Measurements from ENCODE around the gene METTL25B. TPM values are rescaled to one million over a fixed set of nuclear protein-coding genes. Genes with fewer than 3 reads are reported as not detected.

METTL25B gene
- total RNA-seq, 2 experiments from 2014 or later, result 26.2 to 29.7 TPM

DNA sequence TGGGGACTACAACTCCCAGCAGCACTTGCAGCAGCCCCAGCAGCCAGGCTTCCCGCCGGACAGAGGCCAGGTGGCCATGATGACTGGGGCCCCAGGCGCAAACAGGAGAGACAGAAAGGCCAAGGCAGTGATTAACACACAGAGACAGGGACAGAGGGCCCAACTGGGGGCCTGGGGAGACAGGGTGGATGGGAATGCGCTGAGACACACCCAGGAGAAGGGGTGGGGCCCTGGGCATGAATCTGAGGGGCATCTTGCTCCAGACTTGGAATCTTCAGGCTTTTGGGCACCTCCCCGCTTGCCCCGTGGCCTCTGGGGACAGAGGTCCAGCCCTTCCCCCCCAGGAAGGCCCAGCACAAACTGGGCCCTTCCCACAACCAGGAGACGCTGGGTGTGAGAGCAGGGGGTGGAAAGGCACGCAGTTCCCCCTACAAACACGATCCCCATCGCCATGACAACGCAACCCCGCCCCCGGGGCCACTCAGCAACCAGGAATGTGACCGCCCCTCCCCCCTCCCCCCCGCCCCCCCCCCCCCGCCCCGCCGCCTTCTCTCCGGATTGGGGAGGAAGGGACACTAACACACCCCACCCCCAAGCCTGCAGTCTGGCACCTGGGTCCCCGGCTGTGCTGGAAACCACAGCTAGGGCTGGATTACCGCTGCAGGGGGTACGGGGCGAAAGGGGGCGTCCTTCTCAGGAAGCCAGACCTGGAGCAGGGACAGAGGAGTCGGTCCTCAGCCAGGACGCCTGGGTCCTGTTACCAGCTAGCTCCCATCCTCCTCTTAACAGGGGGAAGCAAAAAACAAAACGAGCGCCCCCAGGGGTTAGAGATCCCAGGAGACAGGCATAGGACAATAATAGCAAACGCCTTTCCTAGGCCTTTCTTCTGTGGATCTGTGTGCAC, 18.7 kb downstream of the METTL25B start:
- DNase-seq, result peak; percentile 52
- peak overlapping the region; percentile 91 for H3K27ac Mint-ChIP-seq
- H3K4me1 Mint-ChIP-seq, result peaks cover 68% of the 10 kb centered on the region
- H3K27me3 Mint-ChIP-seq, result no peaks in the 10 kb centered on the region
- ChIA-PET CTCF (interaction anchor here (0.8 to 2.0 kb wide), 8 partner anchors 14 to 145 kb away, joined by 3 to 15 read pairs (median 4); partner anchors contain the start of gene PRCC), POLR2A (no interaction called here)
- H3K36me3 Mint-ChIP-seq (ENCODE audit: low read depth), result peaks cover 62% of the 10 kb centered on the region
- H3K9me3 Mint-ChIP-seq, result no peaks in the 10 kb centered on the region
- H3K4me3 Mint-ChIP-seq, result peak overlapping the region; percentile 95

DNA sequence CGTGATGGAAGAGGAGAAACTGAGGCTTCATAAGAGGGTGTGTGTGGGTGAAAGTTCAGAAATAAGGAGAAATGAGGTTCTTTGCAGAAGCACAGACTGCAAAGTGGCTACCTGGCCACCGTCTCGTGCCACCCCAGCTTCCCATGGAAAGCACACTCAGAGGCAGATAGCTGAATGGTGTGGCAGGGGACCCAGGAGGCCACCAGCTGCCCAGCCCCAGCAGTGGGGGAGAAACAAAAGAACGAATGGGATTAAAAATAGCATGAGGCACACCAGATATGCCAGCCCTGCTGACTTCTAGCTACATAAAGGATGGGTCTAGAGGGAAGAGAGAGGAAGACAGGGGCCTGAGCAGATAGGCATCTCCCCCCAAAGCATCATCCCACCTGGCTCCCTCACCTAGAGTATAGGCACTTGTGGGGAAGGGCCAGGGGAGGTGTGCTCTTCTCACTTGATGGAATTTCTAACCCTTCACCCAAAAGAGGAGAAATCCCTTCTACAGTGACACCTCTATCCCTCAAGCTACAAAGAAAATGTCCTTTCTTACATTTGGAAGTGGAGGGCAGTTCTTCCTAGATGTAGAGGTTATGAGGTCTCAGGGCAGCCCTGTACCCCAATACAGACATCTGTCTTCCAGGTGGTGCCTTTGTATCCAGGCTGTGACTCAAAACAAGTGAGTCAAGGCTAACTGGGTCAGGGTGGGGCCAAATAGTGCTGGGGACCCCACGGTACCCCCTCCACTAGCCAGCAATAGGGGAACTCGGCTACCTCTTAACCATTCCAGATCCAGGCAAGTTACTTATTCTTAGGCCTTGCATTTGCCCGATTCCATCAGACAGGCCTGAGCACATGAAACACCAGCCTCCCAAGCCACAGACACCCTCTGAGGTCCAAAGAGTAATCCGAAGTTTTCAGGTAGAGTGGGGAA, 19.7 kb downstream of the METTL25B start:
- H3K4me3 Mint-ChIP-seq, result peak overlapping the region; percentile 95
- DNase-seq, result no peak
- peaks cover 64% of the 10 kb centered on the region for H3K4me1 Mint-ChIP-seq
- ChIA-PET CTCF (interaction anchor here (0.8 to 1.5 kb wide), 7 partner anchors 10 to 144 kb away, joined by 3 to 15 read pairs (median 3); partner anchors contain the start of gene PRCC), POLR2A (no interaction called here)
- H3K27ac Mint-ChIP-seq, result peak overlapping the region; percentile 91
- peaks cover 56% of the 10 kb centered on the region for H3K36me3 Mint-ChIP-seq (ENCODE audit: low read depth)
- no peaks in the 10 kb centered on the region for H3K9me3 Mint-ChIP-seq
- no peaks in the 10 kb centered on the region for H3K27me3 Mint-ChIP-seq

DNA sequence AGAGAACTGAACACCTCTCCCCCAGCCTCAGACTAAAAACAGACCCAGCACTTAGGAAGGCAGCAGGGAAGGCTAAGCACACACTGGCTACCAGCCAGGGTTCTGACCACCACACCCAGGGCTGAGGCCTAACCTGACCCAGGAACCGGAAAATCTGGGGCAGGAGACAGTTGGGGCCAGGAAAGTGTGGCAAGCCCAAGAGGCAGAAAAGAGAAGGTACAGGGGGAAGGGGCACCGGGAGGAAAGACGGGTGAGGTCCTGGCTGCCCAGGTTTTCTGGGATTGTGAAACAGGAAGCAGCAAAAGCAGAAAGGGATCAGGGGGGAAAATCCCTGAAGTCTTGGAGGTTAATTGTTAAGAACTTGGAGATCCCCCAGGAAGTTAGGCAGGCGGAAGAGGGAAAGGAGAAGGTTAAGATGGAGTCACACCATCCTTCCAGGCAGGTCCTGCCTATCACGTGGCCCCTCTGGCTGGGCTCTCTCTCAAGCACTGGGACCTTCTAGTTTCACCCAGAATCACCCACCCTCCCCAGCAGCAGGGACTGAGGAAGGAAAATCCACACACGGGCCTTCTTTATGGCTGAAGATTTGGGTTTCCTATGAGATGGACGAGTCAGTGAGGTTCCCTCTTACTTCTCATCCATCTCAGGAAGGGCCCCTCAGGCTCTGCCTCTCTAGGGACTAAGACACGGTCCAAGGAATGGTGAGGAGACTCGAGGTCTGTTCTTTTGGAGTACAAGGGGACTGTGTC, 20.6 kb downstream of the METTL25B start:
- DNase-seq, result no peak
- ChIA-PET CTCF (no interaction called here), POLR2A (no interaction called here)
- Mint-ChIP-seq H3K27me3 (no peaks in the 10 kb centered on the region), H3K4me1 (peaks cover 68% of the 10 kb centered on the region), H3K36me3 (ENCODE audit: low read depth) (peaks cover 49% of the 10 kb centered on the region), H3K9me3 (no peaks in the 10 kb centered on the region), H3K27ac (peak overlapping the region; percentile 91), H3K4me3 (peak overlapping the region; percentile 95)

DNA sequence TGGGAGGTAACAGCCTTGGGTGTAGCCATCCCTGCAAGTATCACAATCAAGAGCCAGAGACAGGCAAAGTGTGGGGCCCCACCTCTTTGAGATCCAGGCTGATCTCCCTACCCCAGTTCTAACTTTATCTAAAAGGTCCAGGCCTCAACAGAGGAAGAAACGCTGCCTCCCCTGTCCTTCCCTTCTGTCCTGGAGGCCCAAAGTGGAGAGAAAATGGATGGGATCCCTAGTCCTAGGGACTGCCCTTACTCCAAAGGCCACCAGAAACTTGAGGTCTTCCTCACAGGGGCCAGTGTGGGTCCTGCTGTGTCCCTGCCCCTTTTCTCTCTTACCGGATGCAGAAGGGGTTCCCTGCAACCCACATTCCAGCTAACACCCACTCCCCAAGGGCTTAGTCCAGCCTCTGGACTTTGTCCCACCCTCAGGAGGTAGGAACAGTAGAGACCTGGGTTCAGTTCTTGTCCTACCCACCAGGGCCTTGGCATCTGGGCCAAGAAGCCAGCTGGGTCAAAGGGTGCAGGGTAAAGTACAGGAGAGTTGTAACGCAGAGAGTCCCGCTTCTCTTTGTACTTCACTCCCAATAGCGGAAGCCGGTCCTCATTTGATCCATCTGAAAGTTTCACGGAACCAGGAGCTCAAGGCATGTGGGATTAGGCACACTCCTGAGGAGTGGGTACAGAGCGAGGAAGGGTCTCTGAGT, 21.3 kb downstream of the METTL25B start:
- Mint-ChIP-seq H3K36me3 (ENCODE audit: low read depth) (peaks cover 46% of the 10 kb centered on the region), H3K4me1 (peaks cover 69% of the 10 kb centered on the region), H3K9me3 (no peaks in the 10 kb centered on the region), H3K4me3 (peak overlapping the region; percentile 95), H3K27me3 (no peaks in the 10 kb centered on the region), H3K27ac (peak overlapping the region; percentile 91)
- DNase-seq, result no peak
- ChIA-PET CTCF (interaction anchor here (1.1 to 1.6 kb wide), 2 partner anchors 8 to 24 kb away, joined by 5 read pairs; partner anchors contain the start of gene MRPL24), POLR2A (no interaction called here)

DNA sequence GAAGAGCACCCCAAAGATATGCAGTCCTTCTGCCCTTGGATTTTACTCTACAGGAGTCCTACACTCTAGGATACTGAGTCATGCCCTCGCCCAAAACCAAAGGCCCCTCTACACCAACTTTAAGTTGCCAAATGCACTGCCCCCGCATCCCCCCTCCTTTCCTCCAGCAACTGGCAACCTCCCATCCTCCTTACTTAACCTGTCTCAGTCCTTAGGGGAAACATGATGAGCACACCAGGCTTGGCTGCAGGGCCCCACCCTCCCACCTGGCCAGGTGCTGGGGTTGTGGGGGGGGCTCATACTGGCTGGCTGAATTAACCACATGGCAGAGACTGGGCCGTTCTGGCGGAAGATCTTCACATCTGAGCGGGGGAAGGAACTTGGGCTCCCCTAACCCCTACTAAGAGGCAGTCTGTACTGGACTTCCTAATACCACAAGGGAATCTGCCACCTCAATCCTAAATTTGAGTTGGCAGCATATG, 22.0 kb downstream of the METTL25B start:
- Mint-ChIP-seq H3K4me1 (peaks cover 63% of the 10 kb centered on the region), H3K27me3 (no peaks in the 10 kb centered on the region), H3K4me3 (peak overlapping the region; percentile 95), H3K9me3 (no peaks in the 10 kb centered on the region), H3K36me3 (ENCODE audit: low read depth) (peaks cover 42% of the 10 kb centered on the region), H3K27ac (peak overlapping the region; percentile 91)
- ChIA-PET POLR2A (interaction anchor here (1.3 kb wide), 1 partner anchor 7 kb away, joined by 3 read pairs; no protein-coding TSS in a partner anchor), CTCF (interaction anchor here (0.9 to 1.6 kb wide), 3 partner anchors 9 to 127 kb away, joined by 3 to 5 read pairs (median 5); partner anchors contain the start of gene MRPL24)
- DNase-seq, result no peak

DNA sequence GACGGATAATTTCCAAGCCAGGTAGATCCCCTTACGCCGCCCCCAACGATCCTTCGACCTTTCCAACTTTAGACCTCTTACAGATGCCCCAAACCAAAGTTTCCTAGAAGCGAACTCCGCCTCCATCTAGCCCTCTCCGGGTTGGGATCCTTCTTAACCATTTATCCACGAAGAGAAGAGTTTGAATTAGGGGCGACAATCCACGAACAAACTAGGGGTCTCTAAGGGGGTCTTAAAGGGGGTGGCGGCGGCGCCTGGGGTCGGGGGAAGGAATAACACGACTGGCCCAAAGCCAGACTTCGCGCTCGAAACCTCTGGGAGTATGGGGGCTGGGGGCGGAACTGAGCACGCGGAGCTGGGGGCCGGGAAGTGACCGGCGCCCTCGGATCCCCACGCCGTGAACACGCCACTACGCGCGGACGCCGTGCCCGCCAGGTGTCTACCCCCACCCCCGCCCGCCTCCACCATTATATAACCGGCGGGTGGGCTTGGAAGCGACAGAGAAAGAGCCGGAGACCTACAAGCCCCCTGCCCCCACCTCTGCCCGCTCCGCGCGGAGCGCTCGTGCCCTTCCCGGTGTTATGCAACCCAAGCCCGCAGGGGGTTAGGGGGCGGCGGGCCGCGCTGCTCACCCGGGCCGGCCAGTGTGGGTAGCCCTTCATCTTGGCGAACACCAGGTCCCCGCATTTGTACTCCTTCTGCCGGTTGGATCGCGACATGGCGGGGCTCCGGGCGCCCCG, 22.6 kb downstream of the METTL25B start:
- Mint-ChIP-seq H3K27ac (peak overlapping the region; percentile 91), H3K27me3 (no peaks in the 10 kb centered on the region), H3K9me3 (no peaks in the 10 kb centered on the region), H3K4me1 (peaks cover 57% of the 10 kb centered on the region), H3K4me3 (peak overlapping the region; percentile 95), H3K36me3 (ENCODE audit: low read depth) (peaks cover 35% of the 10 kb centered on the region)
- ChIA-PET CTCF (interaction anchor here (0.9 to 2.4 kb wide), 8 partner anchors 10 to 177 kb away, joined by 3 to 13 read pairs (median 5); partner anchors contain the start of genes MRPL24, NTRK1 and PRCC), POLR2A (interaction anchor here (0.5 to 1.9 kb wide), 5 partner anchors 8 to 23 kb away, joined by 3 to 8 read pairs (median 3); partner anchors contain the start of genes ISG20L2, METTL25B and MRPL24)
- DNase-seq, result peak; percentile 38

DNA sequence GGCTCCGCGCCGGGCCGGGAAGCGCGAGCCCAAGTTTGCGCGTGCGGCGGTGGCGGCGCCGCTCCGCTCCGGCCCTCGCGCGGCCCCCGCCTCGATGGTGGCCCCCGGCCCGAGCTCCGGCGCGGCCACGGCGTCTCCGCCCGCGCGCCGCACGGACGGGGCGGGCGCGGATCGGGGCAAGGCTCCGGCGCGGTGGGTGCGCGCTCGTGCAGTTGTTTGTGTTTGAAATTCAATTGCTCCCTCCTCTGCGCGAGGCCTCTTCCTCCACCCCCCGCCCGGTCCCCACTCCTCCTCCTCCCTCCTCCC, 23.1 kb downstream of the METTL25B start, which contains the start of gene HDGF:
HDGF (minus strand) TSS at position 225 of the 306 bp plus-strand sequence. CDS start 246 bp downstream, outside the sequence.
- H3K9me3 Mint-ChIP-seq, result no peaks in the 10 kb centered on the region
- peaks cover 51% of the 10 kb centered on the region for H3K4me1 Mint-ChIP-seq
- H3K36me3 Mint-ChIP-seq (ENCODE audit: low read depth), result peaks cover 33% of the 10 kb centered on the region
- DNase-seq, result no peak
- ChIA-PET CTCF (interaction anchor here (0.9 to 2.4 kb wide), 8 partner anchors 9 to 177 kb away, joined by 3 to 13 read pairs (median 4); partner anchors contain the start of genes NTRK1 and PRCC), POLR2A (interaction anchor here (0.5 to 1.9 kb wide), 6 partner anchors 9 to 23 kb away, joined by 3 to 8 read pairs (median 4); partner anchors contain the start of genes ISG20L2, METTL25B, MRPL24 and PRCC)
- H3K4me3 Mint-ChIP-seq, result peak within 1 kb of the TSS; percentile 95
- H3K27ac Mint-ChIP-seq, result peak within 1 kb of the TSS; percentile 95
- H3K27me3 Mint-ChIP-seq, result no peaks in the 10 kb centered on the region

DNA sequence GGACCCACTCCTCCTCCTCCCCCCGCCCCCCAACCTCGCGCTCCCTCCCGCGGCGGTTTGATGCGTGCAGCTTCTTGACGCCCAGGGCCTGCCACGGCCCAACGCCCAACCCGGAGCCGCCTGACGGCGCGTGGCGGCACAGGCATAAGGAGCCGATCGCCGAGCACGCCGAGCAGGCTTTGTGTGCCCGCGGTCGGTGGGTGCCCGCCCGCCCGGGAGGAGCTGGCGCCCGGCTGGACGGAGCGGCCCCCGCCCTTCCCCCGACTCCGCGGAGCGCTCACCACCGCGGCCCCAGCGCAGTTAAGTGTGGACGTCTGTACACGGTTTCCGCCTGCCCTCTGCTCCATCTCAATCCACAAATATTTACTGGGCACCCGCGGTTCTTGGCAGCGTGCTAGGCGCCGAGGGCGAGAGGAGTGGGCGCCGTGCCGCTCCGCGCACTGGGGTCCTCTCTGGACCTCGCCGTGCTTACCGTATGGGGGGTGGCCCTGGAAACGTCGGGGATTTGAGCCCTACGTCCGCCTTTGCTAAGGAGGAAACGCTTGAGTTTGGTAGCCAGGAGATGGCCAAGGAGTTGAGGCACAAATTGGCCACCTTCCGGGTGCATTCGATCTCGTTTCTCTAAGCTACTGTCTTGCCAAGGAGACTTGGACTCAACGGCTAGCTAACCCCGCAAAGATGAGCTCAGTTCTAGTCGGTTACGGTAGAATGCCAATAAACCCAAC, 23.6 kb downstream of the METTL25B start:
- H3K4me3 Mint-ChIP-seq, result peak overlapping the region; percentile 90
- H3K27me3 Mint-ChIP-seq, result no peaks in the 10 kb centered on the region
- peaks cover 33% of the 10 kb centered on the region for H3K36me3 Mint-ChIP-seq (ENCODE audit: low read depth)
- peak overlapping the region; percentile 95 for H3K27ac Mint-ChIP-seq
- H3K9me3 Mint-ChIP-seq, result no peaks in the 10 kb centered on the region
- peaks cover 48% of the 10 kb centered on the region for H3K4me1 Mint-ChIP-seq
- ChIA-PET POLR2A (interaction anchor here (0.5 to 1.9 kb wide), 7 partner anchors 9 to 108 kb away, joined by 3 to 8 read pairs (median 3); partner anchors contain the start of genes ISG20L2, METTL25B, MRPL24 and PRCC), CTCF (interaction anchor here (0.6 to 2.4 kb wide), 12 partner anchors 9 to 176 kb away, joined by 3 to 13 read pairs (median 3); partner anchors contain the start of genes ISG20L2, METTL25B, MRPL24 and NTRK1)
- DNase-seq, result peak; percentile 98

DNA sequence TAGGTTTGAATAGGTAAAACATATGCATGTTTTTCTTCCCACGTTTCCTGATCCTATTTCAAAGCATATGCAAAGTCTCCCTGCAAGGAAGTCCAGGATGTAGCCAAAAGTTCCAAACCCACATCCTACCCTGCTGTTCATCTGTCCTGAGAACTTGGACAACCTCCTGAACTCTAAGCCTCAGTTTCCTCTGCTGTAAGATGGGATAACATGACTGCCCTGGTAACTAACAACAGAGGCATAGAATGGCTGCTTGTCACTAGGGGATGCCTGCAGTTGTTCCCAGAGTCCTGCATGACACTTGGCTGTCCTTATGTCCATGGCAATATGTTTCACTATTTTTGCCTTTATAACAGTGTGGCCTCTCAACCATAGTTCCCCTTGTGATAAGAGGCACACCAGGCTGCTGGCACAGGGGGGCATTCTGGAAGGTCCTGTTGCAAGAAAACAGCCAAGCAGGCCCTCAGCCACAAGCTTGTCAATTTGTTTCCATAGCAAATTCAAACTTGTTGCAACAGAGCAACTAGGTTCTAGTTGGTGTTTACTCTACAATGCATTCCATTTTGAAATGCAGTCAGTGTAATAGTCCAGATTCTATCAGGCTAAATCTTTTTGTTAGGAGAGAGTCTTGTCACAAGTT, 24.7 kb downstream of the METTL25B start:
- H3K27me3 Mint-ChIP-seq, result no peaks in the 10 kb centered on the region
- ChIA-PET POLR2A (interaction anchor here (1.1 to 1.9 kb wide), 4 partner anchors 12 to 107 kb away, joined by 3 to 8 read pairs (median 6); partner anchors contain the start of genes ISG20L2, METTL25B, MRPL24 and PRCC), CTCF (interaction anchor here (0.9 to 2.4 kb wide), 10 partner anchors 8 to 107 kb away, joined by 3 to 13 read pairs (median 4); partner anchors contain the start of genes ISG20L2, METTL25B, NTRK1 and PRCC)
- no peaks in the 10 kb centered on the region for H3K9me3 Mint-ChIP-seq
- H3K27ac Mint-ChIP-seq, result peak overlapping the region; percentile 95
- H3K4me3 Mint-ChIP-seq, result peak overlapping the region; percentile 90
- peaks cover 33% of the 10 kb centered on the region for H3K36me3 Mint-ChIP-seq (ENCODE audit: low read depth)
- no peak for DNase-seq
- H3K4me1 Mint-ChIP-seq, result peaks cover 40% of the 10 kb centered on the region

Measured in activated CD4-positive, alpha-beta T cell treated with anti-CD3 and anti-CD28 coated beads, Interleukin-2, amount 10 ng/mL, durations not matched to agents 7 days and 5 days (primary cell).